Mesenchymal stem cell (in vitro differentiated cells and primary cell): ENCODE measurements around the gene LATS2.

ENCODE experiments used
- DNase-seq: peaks from one replicate; pipeline ENCODE4 v3.0.0-alpha.2; 2013
- H2AFZ ChIP-seq: one replicate; pipeline ENCODE4 v1.6.1; 2013; ENCODE audit warnings: low read depth, mild to moderate bottlenecking, control low read depth, inconsistent platforms, low read length, moderate library complexity
- H2AK5ac ChIP-seq: 2 replicates; pipeline ENCODE4 v1.6.1; 2013; ENCODE audit warnings: low read length, moderate library complexity, mild to moderate bottlenecking, inconsistent platforms; ENCODE audit not compliant: severe bottlenecking
- H2BK120ac ChIP-seq: one replicate; pipeline ENCODE4 v1.6.1; 2013; ENCODE audit warnings: low read depth, mild to moderate bottlenecking, inconsistent platforms, low read length, moderate library complexity
- H2BK12ac ChIP-seq, 2 experiments: one replicate each; pipeline ENCODE4 v1.6.1; 2013; ENCODE audit warnings: inconsistent platforms in 2 of 2, low read length in 2 of 2, mild to moderate bottlenecking in 2 of 2, moderate library complexity in 2 of 2, control low read depth in 1 of 2
- H2BK15ac ChIP-seq: one replicate; pipeline ENCODE4 v1.6.1; 2013; ENCODE audit warnings: mild to moderate bottlenecking, low read depth, inconsistent platforms; ENCODE audit not compliant: poor library complexity, severe bottlenecking
- H2BK5ac ChIP-seq: 2 replicates; pipeline ENCODE4 v1.6.1; 2013; ENCODE audit warnings: low read depth, mild to moderate bottlenecking, low read length, control low read depth, inconsistent platforms; ENCODE audit not compliant: poor library complexity, severe bottlenecking
- H3K14ac ChIP-seq, 2 experiments: one replicate each; pipeline ENCODE4 v1.6.1; 2013; ENCODE audit warnings: inconsistent platforms in 2 of 2, low read length in 2 of 2, control low read depth in 1 of 2, mild to moderate bottlenecking in 1 of 2, moderate library complexity in 1 of 2
- H3K18ac ChIP-seq, 2 experiments: one replicate each; pipeline ENCODE4 v1.6.1; 2013; ENCODE audit warnings: inconsistent platforms in 2 of 2, low read length in 2 of 2, control low read depth in 1 of 2, low read depth in 1 of 2, mild to moderate bottlenecking in 1 of 2
- H3K23ac ChIP-seq, 2 experiments: one replicate each; pipeline ENCODE4 v1.6.1; 2013; ENCODE audit warnings: inconsistent platforms in 2 of 2, low read length in 2 of 2, mild to moderate bottlenecking in 2 of 2, moderate library complexity in 2 of 2, control low read depth in 1 of 2
- H3K27ac ChIP-seq: 2 replicates; pipeline ENCODE4 v1.5.1; 2013; ENCODE audit warnings: mild to moderate bottlenecking, moderate library complexity, low read length, control low read depth, inconsistent platforms; ENCODE audit not compliant: poor library complexity, severe bottlenecking
- H3K27me3 ChIP-seq, 2 experiments: 2 replicates each; pipeline versions ENCODE4 v1.6.1 to v1.7.0; 2013; ENCODE audit warnings: low read length in 2 of 2, mild to moderate bottlenecking in 2 of 2, moderate library complexity in 2 of 2, control low read depth in 1 of 2, inconsistent platforms in 1 of 2; ENCODE audit not compliant: control insufficient read depth in 1 of 2, insufficient read depth in 1 of 2
- H3K36me3 ChIP-seq, 2 experiments: 2 replicates each; pipeline versions ENCODE4 v1.6.1 to v1.7.0; 2013; ENCODE audit warnings: low read length in 2 of 2, control low read depth in 1 of 2, inconsistent platforms in 1 of 2, low read depth in 1 of 2, mild to moderate bottlenecking in 1 of 2; ENCODE audit not compliant: insufficient read depth in 2 of 2, control insufficient read depth in 1 of 2
- H3K4ac ChIP-seq, 2 experiments: one replicate each; pipeline ENCODE4 v1.6.1; 2013; ENCODE audit warnings: inconsistent platforms in 2 of 2, low read length in 2 of 2, mild to moderate bottlenecking in 2 of 2, moderate library complexity in 2 of 2, control low read depth in 1 of 2, low read depth in 1 of 2
- H3K4me1 ChIP-seq: 2 replicates; pipeline ENCODE4 v1.6.1; 2013; ENCODE audit warnings: low read depth, low read length, control low read depth; ENCODE audit not compliant: control insufficient read depth, insufficient read depth
- H3K4me2 ChIP-seq: 2 replicates; pipeline ENCODE4 v1.6.1; 2013; ENCODE audit warnings: low read length, mild to moderate bottlenecking, inconsistent platforms; ENCODE audit not compliant: poor library complexity, severe bottlenecking
- H3K4me3 ChIP-seq, 2 experiments: 2 replicates each; pipeline versions ENCODE4 v1.5.1 to v1.7.0; 2013; ENCODE audit warnings: low read length in 2 of 2, mild to moderate bottlenecking in 2 of 2, control low read depth in 1 of 2, low read depth in 1 of 2; ENCODE audit not compliant: insufficient read depth in 1 of 2
- H3K79me1 ChIP-seq: replicated peaks from 2 replicates; pipeline ENCODE4 v1.6.1; 2013; ENCODE audit warnings: mild to moderate bottlenecking, control low read depth, low read length, inconsistent platforms; ENCODE audit not compliant: poor library complexity, severe bottlenecking
- H3K9ac ChIP-seq: 2 replicates; pipeline ENCODE4 v1.7.0; 2013; ENCODE audit warnings: mild to moderate bottlenecking, low read length, moderate library complexity
- H3K9me3 ChIP-seq: 2 replicates; pipeline ENCODE4 v1.7.0; 2013; ENCODE audit warnings: mild to moderate bottlenecking, low read length; ENCODE audit not compliant: control insufficient read depth
- H4K8ac ChIP-seq: one replicate; pipeline ENCODE4 v1.6.1; 2013; ENCODE audit warnings: inconsistent platforms, mild to moderate bottlenecking, low read length, moderate library complexity
- H4K91ac ChIP-seq: one replicate; pipeline ENCODE4 v1.6.1; 2013; ENCODE audit warnings: mild to moderate bottlenecking, low read length, inconsistent platforms
- WGBS: methylation state at CpG from one replicate; pipeline ENCODE4 v1.1.7; 2013; ENCODE audit warnings: mixed read lengths; 5-methylcytosine and 5-hydroxymethylcytosine counted together

LATS2 gene

DNA sequence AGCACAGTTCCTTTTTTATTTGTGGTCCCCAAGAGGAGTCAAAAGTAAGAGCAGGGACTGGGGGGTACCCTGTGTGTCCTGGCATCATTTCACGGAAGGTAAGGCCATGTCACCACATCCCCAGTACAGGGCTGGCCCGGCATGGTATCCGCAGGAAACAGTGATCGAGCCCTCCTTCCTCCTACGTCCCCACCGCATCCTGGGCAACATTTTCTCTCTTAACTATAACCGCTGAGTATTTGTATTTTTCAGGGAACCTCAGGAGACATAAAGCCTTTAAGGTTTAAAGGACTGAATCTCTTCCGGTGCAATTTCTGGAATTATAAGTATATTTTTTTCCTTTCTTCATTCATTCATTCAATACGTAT lies 13.6 kb upstream of the LATS2 start:
- Histone ChIP-seq H2AK5ac (no peak overlapping the region), H2BK15ac (peak overlapping the region; percentile 95), H3K4me2 (no peak overlapping the region), H4K8ac (peak overlapping the region; percentile 94), H3K9ac (peak overlapping the region; percentile 93), H4K91ac (peak overlapping the region; percentile 84), H3K18ac (no peak overlapping the region), H3K4ac (no peak overlapping the region), H2AFZ (no peak overlapping the region), H3K27me3 (no peaks in the 10 kb centered on the region), H3K36me3 (no peaks in the 10 kb centered on the region), H3K9me3 (no peaks in the 10 kb centered on the region), H3K4me1 (peaks cover 5% of the 10 kb centered on the region), H2BK5ac (no peak overlapping the region), H3K79me1 (no peaks in the 10 kb centered on the region), H2BK12ac (peak overlapping the region; percentile 50 to 64), H3K27ac (no peak overlapping the region), H2BK120ac (peak overlapping the region; percentile 93), H3K14ac (no peak overlapping the region), H3K23ac (no peak overlapping the region), H3K4me3 (peak overlapping the region in 1 of 2 experiments; percentile 73)
- no peak for DNase-seq
- 82% methylated on average over 9 of the region's 9 CpGs for WGBS

DNA sequence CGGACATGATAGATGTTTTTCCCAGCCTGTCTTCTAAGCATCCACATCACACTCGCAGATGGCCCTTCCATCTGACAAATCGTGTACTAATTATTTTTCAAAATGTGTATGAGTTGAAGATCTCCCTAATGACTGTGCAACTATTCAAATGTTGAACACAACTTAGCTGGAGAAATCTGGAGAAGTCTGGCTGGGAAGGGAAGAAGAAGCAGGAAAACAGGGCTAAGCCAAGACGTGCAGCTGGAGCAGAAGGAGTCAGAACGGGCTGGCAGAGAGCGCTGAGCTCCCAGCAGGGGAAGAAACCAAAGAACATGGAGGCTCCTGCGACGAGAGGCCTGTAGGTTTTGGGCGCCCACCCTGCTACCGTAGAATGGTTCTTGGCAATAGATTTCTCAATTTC lies 13.2 kb upstream of the LATS2 start:
- H3K9ac ChIP-seq = peak overlapping the region; percentile 93
- H2BK12ac ChIP-seq = no peak overlapping the region
- H2AFZ ChIP-seq = peak overlapping the region; percentile 51
- 55% methylated on average over 4 of the region's 10 CpGs for WGBS
- H3K4me1 ChIP-seq = peaks cover 5% of the 10 kb centered on the region
- peak overlapping the region in 1 of 2 experiments; percentile 78 for H3K18ac ChIP-seq
- peak; percentile 30 for DNase-seq
- H2BK15ac ChIP-seq = peak overlapping the region; percentile 74
- no peak overlapping the region for H3K4me2 ChIP-seq
- no peaks in the 10 kb centered on the region for H3K79me1 ChIP-seq
- H3K23ac ChIP-seq = no peak overlapping the region
- no peak overlapping the region for H2BK5ac ChIP-seq
- H2AK5ac ChIP-seq = no peak overlapping the region
- H3K4ac ChIP-seq = no peak overlapping the region
- no peaks in the 10 kb centered on the region for H3K27me3 ChIP-seq
- peak overlapping the region in 1 of 2 experiments; percentile 73 for H3K4me3 ChIP-seq
- no peak overlapping the region for H2BK120ac ChIP-seq
- H3K27ac ChIP-seq = no peak overlapping the region
- no peaks in the 10 kb centered on the region for H3K9me3 ChIP-seq
- peak overlapping the region; percentile 66 for H4K8ac ChIP-seq
- no peak overlapping the region for H3K14ac ChIP-seq
- H4K91ac ChIP-seq = no peak overlapping the region
- H3K36me3 ChIP-seq = no peaks in the 10 kb centered on the region

DNA sequence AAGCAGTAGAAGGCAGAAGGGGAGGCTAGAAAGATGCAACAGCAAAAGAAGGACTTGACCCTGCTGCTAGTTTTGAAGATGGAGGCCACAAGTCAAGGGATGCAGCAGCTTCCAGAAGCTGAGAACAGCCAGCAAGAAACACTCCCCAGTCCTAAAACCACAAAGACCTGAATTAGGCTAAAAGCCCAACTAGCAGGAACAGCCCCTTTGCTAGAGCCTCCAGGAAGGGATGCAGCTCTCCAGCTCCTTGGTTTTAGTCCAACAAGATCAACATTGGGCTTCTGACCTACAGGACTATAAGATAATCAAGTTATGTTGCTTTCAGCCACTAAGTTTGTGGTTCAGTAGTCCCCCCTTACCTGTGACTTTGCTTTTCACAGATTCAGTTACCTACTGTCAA lies 10.5 kb upstream of the LATS2 start:
- Histone ChIP-seq H3K14ac (no peak overlapping the region), H3K27ac (no peak overlapping the region), H3K23ac (no peak overlapping the region), H3K4me2 (no peak overlapping the region), H2BK12ac (peak overlapping the region in 1 of 2 experiments; percentile 40), H4K91ac (peak overlapping the region; percentile 1), H3K9me3 (no peaks in the 10 kb centered on the region), H3K36me3 (no peaks in the 10 kb centered on the region), H3K4me3 (no peak overlapping the region), H3K4me1 (peaks cover 7% of the 10 kb centered on the region), H2BK120ac (no peak overlapping the region), H3K79me1 (no peaks in the 10 kb centered on the region), H2AFZ (no peak overlapping the region), H2BK5ac (no peak overlapping the region), H3K4ac (no peak overlapping the region), H3K9ac (no peak overlapping the region), H3K27me3 (no peaks in the 10 kb centered on the region), H2BK15ac (no peak overlapping the region), H4K8ac (no peak overlapping the region), H2AK5ac (no peak overlapping the region), H3K18ac (peak overlapping the region in 1 of 2 experiments; percentile 35)
- DNase-seq = no peak

DNA sequence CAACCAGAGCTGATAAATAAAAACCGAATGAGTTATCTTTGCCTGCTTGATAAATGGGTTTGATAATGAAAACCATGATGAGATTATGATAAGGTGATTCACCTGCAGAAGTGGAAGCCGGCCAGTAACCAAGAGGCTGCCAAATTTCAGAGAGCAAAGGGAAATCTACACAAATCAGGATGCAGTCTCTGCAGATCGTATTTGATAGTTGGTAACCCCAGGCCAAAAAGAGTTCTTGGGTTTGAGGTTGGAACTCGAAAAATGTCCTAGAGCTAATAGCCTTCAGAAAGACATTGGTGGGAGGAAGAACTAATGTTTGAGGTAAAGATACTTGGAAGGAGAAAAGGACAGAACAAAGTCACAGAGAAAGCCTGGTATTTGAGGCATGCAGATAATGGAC lies 9.6 kb upstream of the LATS2 start:
- Histone ChIP-seq H4K91ac (no peak overlapping the region), H3K4me3 (no peak overlapping the region), H2AFZ (no peak overlapping the region), H2BK15ac (no peak overlapping the region), H3K9me3 (no peaks in the 10 kb centered on the region), H3K27ac (no peak overlapping the region), H2AK5ac (no peak overlapping the region), H3K14ac (no peak overlapping the region), H4K8ac (no peak overlapping the region), H3K4ac (no peak overlapping the region), H3K4me1 (peaks cover 7% of the 10 kb centered on the region), H2BK12ac (no peak overlapping the region), H3K4me2 (no peak overlapping the region), H2BK5ac (no peak overlapping the region), H2BK120ac (no peak overlapping the region), H3K79me1 (no peaks in the 10 kb centered on the region), H3K36me3 (no peaks in the 10 kb centered on the region), H3K18ac (no peak overlapping the region), H3K9ac (no peak overlapping the region), H3K23ac (no peak overlapping the region), H3K27me3 (no peaks in the 10 kb centered on the region)
- no peak for DNase-seq
- 64% methylated on average over 4 of the region's 4 CpGs for WGBS
